AG04450 (cell line): Measurements from ENCODE around the gene SLCO2A1. TPM values are rescaled to one million over a fixed set of nuclear protein-coding genes. Genes with fewer than 3 reads are reported as not detected.
A peak's percentile ranks its signal among the peaks of the same experiment; 100 is the strongest.

Experiments used
- CTCF ChIA-PET: fragments of 300-600, 350-600 bp; formaldehyde crosslinking; extraction: SDS; loops from one replicate; lab custom pipeline; 2022; ENCODE audit warnings: antibody characterized with exemption, inconsistent platforms; lab: Charles Lee
- POLR2A ChIA-PET: fragments of 350-600 bp; formaldehyde crosslinking; extraction: SDS; loops from one replicate; lab custom pipeline; 2021; ENCODE audit warnings: antibody characterized with exemption, inconsistent platforms; lab: Yijun Ruan, JAX
- DNase-seq: peaks from one replicate; pipeline ENCODE4 v3.0.0-alpha.2; 2011; ENCODE audit warnings: low read depth, low spot score
- H3K27ac ChIP-seq: one replicate; pipeline ENCODE4 v1.5.1; 2012; ENCODE audit warnings: low read depth, low read length, control low read depth
- H3K27me3 ChIP-seq: one replicate; pipeline ENCODE4 v1.6.0; 2012; ENCODE audit warnings: low read length; ENCODE audit not compliant: control insufficient read depth, insufficient read depth
- H3K4me3 ChIP-seq: 2 replicates; pipeline ENCODE4 v1.5.1; 2011; ENCODE audit warnings: mild to moderate bottlenecking, low read depth, low read length, control low read depth
- H3K9me3 ChIP-seq: 2 replicates; pipeline ENCODE4 v1.5.1; 2012; ENCODE audit warnings: low read length; ENCODE audit not compliant: control insufficient read depth, insufficient read depth
- polyA minus RNA-seq: library from RNA; depleted of rRNA, polyadenylated mRNA; stranded (reverse); fragments of >200 nt; gene quantifications from 2 replicates; pipeline ENCODE4 v1.2.3, GENCODE V29; 2011; rRNA and poly(A)+ RNA removed
- polyA plus RNA-seq: library from polyadenylated mRNA; depleted of rRNA; stranded (reverse); fragments of >200 nt; gene quantifications from 2 replicates; pipeline ENCODE4 v1.2.3, GENCODE V29; 2011; rRNA removed
- TF ChIP-seq, protein P1 (sequence below): IDR thresholded peaks from 2 replicates; pipeline ENCODE4 v1.5.1; 2011; ENCODE audit warnings: low read depth, low read length, control low read depth, inconsistent platforms

The SLCO2A1 gene
- 1.6 and 1.7 TPM in 2 replicates for polyA plus RNA-seq
- 1.0 and 1.4 TPM in 2 replicates for polyA minus RNA-seq

GRCh38 chr3:134029734-134030378 is at the start of gene SLCO2A1:
Gene SLCO2A1 (minus strand): TSS chr3:134029925. CDS start chr3:134029802, 123 bp downstream.
- Histone ChIP-seq H3K4me3 (peak within 1 kb of the TSS; percentile 63), H3K27ac (no peak within 1 kb of the TSS), H3K9me3 (no peaks in the 10 kb centered on the region), H3K27me3 (peaks cover 9% of the 10 kb centered on the region)
- CTCF ChIA-PET = interaction anchor here (0.6 kb wide), 1 partner anchor 30 kb away, joined by 3 read pairs; no protein-coding TSS in a partner anchor
- TF ChIP-seq, protein P1, sequence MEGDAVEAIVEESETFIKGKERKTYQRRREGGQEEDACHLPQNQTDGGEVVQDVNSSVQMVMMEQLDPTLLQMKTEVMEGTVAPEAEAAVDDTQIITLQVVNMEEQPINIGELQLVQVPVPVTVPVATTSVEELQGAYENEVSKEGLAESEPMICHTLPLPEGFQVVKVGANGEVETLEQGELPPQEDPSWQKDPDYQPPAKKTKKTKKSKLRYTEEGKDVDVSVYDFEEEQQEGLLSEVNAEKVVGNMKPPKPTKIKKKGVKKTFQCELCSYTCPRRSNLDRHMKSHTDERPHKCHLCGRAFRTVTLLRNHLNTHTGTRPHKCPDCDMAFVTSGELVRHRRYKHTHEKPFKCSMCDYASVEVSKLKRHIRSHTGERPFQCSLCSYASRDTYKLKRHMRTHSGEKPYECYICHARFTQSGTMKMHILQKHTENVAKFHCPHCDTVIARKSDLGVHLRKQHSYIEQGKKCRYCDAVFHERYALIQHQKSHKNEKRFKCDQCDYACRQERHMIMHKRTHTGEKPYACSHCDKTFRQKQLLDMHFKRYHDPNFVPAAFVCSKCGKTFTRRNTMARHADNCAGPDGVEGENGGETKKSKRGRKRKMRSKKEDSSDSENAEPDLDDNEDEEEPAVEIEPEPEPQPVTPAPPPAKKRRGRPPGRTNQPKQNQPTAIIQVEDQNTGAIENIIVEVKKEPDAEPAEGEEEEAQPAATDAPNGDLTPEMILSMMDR = no peak
- DNase-seq = no peak
- POLR2A ChIA-PET = no interaction called here

- POLR2A ChIA-PET = no interaction called here
- no peak overlapping the region for H3K27ac ChIP-seq
- no peaks in the 10 kb centered on the region for H3K27me3 ChIP-seq
- CTCF ChIA-PET = no interaction called here
- no peak overlapping the region for H3K4me3 ChIP-seq
- DNase-seq = no peak
- H3K9me3 ChIP-seq = peaks cover 6% of the 10 kb centered on the region
- TF ChIP-seq, protein P1 = no peak
Observed at GRCh38 chr3:134079111-134079547, 49.4 kb upstream of the SLCO2A1 start.

GRCh38 chr3:134078169-134078831 is 48.6 kb upstream of the SLCO2A1 start:
- TF ChIP-seq, protein P1 = no peak
- DNase-seq = no peak
- CTCF ChIA-PET = no interaction called here
- Histone ChIP-seq H3K9me3 (peaks cover 6% of the 10 kb centered on the region), H3K4me3 (no peak overlapping the region), H3K27ac (no peak overlapping the region), H3K27me3 (no peaks in the 10 kb centered on the region)
- POLR2A ChIA-PET = no interaction called here

DNA sequence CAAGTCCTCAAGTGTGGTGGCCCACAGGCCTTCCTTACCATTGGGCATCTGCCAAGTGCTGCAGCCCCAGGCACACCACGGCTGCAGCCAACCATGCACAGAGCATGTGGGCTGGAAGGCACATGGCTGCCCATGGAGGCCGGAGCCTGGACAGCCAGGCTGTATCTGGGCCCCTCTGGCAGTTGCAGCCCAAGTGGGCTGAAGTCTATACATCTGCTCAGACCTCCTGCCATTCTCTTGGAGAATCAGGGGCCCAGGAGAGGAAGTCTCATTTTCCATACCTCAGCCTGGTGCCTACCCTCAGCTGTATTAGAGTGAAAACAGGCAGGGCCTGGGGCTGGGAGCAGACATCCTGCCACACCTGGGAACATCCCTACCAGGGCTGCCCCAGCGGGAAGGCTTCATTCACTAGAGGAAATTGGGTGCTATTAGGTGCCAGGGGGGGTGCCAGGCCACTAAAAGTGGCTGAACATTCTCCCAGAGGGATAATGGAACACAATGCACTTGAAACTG is 48.0 kb upstream of the SLCO2A1 start:
- ChIA-PET CTCF (no interaction called here), POLR2A (no interaction called here)
- Histone ChIP-seq H3K27me3 (no peaks in the 10 kb centered on the region), H3K9me3 (peaks cover 6% of the 10 kb centered on the region), H3K4me3 (no peak overlapping the region), H3K27ac (no peak overlapping the region)
- TF ChIP-seq, protein P1 = no peak
- no peak for DNase-seq

- H3K9me3 ChIP-seq = peaks cover 6% of the 10 kb centered on the region
- ChIA-PET CTCF (no interaction called here), POLR2A (no interaction called here)
- H3K4me3 ChIP-seq = no peak overlapping the region
- no peaks in the 10 kb centered on the region for H3K27me3 ChIP-seq
- no peak overlapping the region for H3K27ac ChIP-seq
- TF ChIP-seq, protein P1 = no peak
- no peak for DNase-seq
Observed at GRCh38 chr3:134076851-134077250, 47.1 kb upstream of the SLCO2A1 start.
